ENCODE results near the gene BBS2. TPM values are rescaled to one million over a fixed set of nuclear protein-coding genes. Genes with fewer than 3 reads are reported as not detected.
"Not testable (repeated sequence)": the region's sequence is repeated elsewhere in the genome, so short reads cannot be mapped to it uniquely, and the experiment has no call there.

The BBS2 gene
- polyA plus RNA-seq, 4 donors = 77.3 to 110 (median 96.0) TPM

DNA sequence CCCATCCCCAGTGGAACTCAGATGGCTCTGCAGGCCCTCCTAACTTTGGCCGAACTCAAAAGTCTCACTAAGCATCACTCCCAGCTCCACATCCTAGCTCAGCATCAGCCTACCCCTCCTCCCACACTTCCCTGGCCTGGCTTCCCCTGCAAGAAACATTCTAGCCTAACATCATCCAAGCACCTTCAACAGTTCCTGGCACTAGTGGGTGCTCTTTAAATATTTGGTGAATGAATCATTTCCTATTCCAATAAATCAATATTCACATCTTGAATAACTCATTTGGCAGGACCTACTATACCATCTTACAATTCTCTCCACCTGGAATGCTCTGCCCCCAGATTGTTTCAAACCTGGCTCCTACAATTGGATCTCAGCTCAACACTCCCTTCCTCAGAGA, 11.0 kb upstream of the BBS2 start:
- no peak for DNase-seq (ENCODE audit: low read depth in 4 of 4, low spot score in 2 of 4)

DNA sequence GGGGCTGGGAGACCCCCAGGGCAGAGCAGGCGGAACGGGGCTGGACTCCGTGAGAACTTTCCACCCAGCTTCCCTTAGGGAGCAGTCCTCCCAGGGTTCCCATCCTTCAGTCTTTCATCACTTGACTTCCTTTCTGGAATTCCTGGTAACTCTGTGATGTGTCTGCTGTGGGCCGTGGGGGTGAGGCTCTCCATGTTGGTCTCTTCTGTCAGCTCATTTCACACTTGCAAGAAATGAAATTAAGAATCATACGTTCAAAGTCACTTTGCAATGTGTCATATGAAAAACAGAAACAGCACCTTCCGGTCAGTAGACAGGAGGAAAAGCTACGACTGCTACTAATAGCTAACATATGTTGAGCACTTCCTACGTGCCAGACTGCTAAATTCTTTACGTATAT, 5.4 kb upstream of the BBS2 start:
- no peak for DNase-seq (ENCODE audit: low read depth in 4 of 4, low spot score in 2 of 4)

GRCh38 chr16:56520251-56520577, 390 bp upstream of the BBS2 start:
- DNase-seq (ENCODE audit: low read depth in 4 of 4, low spot score in 2 of 4) = no peak

- no peak for DNase-seq (ENCODE audit: low read depth in 4 of 4, low spot score in 2 of 4)
Observed at GRCh38 chr16:56518425-56518824, 1.4 kb downstream of the BBS2 start.

- no peak for DNase-seq (ENCODE audit: low read depth in 4 of 4, low spot score in 2 of 4)
Observed at GRCh38 chr16:56517206-56517605, 2.6 kb downstream of the BBS2 start.

DNA sequence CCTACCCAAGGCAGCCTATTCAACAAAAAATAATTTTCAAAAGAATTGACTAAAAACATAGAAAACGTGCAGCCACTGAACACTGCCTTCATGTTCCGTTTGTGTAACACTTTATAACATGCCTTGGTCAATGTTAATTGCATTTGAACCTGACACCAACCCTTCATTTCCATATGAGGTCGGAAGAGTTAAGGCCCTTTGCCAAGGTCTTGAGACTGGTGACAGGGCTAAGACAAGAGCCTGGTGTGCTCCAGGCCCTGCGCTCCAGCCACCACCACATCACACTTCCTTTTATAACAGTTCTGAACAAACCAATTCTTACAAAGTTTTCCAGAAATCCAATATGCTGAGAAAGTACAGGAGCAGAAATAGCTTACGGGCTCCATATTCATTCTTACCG, 4.2 kb downstream of the BBS2 start:
- no peak for DNase-seq (ENCODE audit: low read depth in 4 of 4, low spot score in 2 of 4)

DNA sequence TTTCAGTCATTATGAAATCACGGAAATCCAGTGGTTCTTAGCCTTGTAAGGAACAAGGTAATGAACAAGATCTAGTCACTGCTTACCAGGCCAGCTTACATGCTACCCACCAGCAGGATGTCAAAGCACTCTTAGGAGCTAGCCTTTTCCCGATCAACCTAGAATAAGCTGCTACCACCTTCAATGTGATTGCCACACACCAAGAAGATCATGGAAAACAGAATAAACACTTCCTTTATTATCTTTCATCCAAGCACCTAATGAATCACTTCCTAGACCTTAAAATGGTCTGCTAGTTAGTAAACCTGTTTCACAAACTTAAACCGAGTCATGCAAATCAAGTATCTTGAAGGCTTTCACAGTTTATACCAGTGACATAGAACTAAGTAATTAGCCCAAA, 5.0 kb downstream of the BBS2 start:
- DNase-seq (ENCODE audit: low read depth in 4 of 4, low spot score in 2 of 4) = no peak

GRCh38 chr16:56513972-56514371, 5.9 kb downstream of the BBS2 start:
- no peak for DNase-seq (ENCODE audit: low read depth in 4 of 4, low spot score in 2 of 4)

DNA sequence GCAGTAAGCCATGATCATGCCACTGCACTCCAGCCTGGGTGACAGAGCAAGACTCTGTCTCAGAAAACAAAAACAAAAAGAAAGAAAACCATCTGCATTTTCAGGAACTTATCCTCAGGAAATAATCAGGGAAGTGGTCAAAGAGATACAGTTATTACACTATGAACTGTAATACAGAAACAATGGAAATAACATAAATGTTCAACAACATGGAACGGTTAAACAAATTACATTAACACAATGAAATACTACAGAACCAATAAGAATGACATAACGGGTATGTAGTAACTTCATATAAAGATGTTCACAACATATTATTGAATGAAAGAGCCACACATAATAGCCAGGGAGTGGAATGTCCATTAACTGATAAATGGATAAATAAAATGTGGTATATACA, 6.7 kb downstream of the BBS2 start:
- no peak for DNase-seq (ENCODE audit: low read depth in 4 of 4, low spot score in 2 of 4)

DNA sequence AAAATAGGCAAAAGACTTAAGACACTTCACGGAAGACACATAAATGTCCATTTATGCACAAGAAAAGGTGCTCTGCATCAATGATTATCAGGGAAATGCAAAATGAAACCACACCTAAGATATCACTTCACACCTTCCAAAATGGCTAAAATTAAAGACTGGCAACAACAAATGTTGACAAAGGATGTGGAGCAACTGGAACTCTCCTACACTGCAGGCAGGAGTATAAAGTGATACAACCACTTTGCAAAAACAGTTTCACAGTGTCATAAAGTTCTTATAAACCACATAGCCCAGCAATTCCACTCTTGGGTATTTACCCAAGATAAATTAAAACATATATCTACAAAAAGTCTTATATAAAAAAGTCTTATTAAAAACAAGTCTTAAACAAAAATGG, 7.8 kb downstream of the BBS2 start:
- DNase-seq (ENCODE audit: low read depth in 4 of 4, low spot score in 2 of 4) = no peak

GRCh38 chr16:56510544-56510943, 9.3 kb downstream of the BBS2 start:
- no peak for DNase-seq (ENCODE audit: low read depth in 4 of 4, low spot score in 2 of 4)

GRCh38 chr16:56506941-56507340, 12.9 kb downstream of the BBS2 start:
- DNase-seq (ENCODE audit: low read depth in 4 of 4, low spot score in 2 of 4) = no peak

DNA sequence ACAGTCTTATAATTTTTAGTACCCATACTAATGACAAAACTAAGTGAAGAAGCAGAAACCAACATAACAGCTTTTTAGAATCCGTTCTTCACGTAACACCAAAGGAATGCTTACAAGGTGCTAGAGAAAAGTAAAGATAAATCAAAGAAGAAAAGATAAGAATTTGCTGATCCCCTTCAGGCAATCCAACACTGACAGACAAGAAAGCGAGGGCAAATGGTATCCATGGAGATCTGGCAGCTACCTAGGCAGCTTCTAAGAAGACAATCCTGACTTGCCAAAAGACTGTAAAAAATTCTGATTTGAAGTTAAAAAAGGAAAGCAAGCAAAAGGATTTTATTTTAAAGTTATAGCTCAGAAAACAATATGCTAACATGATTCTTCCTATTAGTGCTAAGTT, 14.6 kb downstream of the BBS2 start:
- no peak for DNase-seq (ENCODE audit: low read depth in 4 of 4, low spot score in 2 of 4)

DNA sequence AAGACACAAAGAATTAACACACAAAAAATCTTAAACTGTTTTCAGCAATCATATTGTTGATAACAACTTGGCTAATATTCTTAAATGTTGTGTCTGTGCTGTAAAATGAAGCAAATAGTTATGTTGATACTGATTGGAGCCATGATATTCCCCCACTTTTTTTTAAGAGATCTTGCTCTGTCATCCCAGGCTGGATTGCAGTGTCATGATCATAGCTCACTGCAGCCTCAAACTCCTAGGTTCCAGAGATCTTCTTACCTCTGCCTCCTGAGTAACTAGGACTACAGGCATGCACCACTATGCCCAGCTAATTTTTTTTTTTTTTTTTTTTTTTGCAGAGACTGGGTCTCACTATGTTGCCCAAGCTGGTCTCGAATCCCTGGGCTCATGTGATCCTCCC, 26.0 kb downstream of the BBS2 start:
- DNase-seq (ENCODE audit: low read depth in 4 of 4, low spot score in 2 of 4) = no peak

DNA sequence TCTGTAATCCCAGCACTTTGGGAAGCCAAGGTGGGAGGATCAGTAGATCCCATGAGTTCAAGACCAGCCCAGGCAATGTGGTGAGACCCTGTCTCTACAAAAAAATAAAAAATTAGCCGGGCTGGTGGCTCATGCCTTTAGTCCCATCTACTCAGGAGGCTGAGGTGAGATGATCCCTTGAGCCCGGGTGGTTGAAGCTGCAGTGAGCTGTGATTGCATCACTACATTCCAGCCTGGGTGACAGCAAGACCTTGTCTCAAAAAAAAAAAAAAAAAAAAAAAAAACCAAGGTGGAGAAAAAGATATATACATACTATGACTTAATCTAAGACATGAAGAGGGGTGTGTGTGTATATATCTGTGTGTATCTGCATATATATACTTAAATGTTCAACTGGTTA, 26.7 kb downstream of the BBS2 start:
- DNase-seq (ENCODE audit: low read depth in 4 of 4, low spot score in 2 of 4) = no peak

GRCh38 chr16:56491657-56492261, 28.1 kb downstream of the BBS2 start:
- no peak for DNase-seq (ENCODE audit: low read depth in 4 of 4, low spot score in 2 of 4)

- DNase-seq (ENCODE audit: low read depth in 4 of 4, low spot score in 2 of 4) = not testable (repeated sequence)
Observed at GRCh38 chr16:56488868-56489267, 31.0 kb downstream of the BBS2 start.

- DNase-seq (ENCODE audit: low read depth in 4 of 4, low spot score in 2 of 4) = no peak
Observed at GRCh38 chr16:56488035-56488434, 31.8 kb downstream of the BBS2 start.

DNA sequence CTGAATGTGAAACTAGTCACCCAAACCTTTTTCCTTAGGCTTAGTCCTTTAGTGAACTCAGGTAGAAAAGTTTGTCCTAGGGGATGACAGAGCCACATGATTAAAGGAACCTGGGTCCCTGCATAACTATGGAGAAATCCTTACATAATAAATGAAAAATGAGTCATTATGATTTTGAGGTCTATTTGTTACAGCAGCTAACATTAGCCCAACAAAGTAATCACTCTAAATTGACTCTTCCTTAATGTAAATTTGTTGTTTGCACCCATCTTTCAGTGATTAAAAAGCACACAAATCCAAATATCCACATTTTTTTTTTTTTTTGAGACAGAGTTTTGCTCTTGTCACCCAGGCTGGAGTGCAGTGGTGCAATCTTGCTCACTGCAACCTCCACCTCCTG, 36.4 kb downstream of the BBS2 start:
- no peak for DNase-seq (ENCODE audit: low read depth in 4 of 4, low spot score in 2 of 4)

DNA sequence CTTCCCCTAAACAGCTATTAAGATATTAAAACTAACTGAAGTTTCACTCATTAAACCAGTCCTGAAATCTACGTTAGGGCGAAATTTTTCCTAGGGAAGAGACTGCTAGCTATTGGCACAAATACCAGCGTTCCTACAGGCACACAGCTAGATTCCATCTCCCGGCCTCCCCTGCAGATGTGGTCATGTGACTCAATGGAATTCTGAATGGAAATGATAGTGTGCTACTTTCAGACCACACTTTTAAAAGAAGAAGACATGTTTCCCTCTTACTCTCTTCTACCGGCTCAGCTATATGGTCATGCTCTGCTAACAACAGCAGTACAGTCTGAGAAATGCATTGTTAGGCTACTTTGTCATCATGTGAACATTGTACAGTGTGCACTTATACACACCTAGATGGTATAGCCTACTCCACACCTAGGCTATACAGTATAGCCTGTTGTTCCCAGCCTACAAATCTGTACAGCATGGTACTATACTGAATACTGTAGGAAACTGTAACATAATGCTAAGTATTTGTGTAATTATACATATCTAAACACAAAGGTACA, 37.1 kb downstream of the BBS2 start:
- DNase-seq (ENCODE audit: low read depth in 4 of 4, low spot score in 2 of 4) = no peak

DNA sequence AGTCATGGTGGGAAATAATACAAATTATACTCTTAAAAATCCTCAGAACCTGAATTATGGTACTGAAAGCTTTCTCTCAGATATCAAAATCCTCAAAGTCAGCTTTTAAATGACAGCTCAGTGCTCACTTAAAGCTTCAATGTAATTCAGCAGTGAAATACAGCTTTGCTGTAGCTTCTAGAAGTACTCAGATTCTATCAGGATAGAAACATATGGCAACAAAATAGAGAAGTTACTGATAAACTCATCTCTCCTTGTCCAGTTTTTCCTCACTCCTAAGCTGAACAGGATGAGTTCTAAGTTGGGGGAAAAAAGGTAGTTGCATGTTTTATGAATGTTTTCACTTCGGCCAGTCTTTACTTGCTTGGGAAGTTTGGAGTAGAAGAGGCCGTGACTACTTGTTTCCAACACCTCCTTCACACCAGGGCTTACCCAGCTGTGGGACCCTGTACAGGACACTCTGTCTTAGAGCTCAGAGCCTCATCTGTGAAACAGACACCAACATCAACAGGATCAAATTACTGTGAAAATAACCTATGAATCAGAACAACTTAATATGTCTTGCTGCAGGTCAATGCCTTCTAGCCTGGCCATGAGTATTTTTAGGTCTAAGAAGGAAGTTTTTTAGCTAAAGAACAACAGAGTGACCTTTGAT, 38.2 kb downstream of the BBS2 start:
- peak in 2 of 4 donors; percentile 34 to 68 for DNase-seq (ENCODE audit: low read depth in 4 of 4, low spot score in 2 of 4)

GRCh38 chr16:56480776-56481467, 38.9 kb downstream of the BBS2 start:
- DNase-seq (ENCODE audit: low read depth in 4 of 4, low spot score in 2 of 4) = no peak
